NT2/D1 (cell line): Measurements from ENCODE around the gene PANK1.

Experiments used
- SUZ12 ChIP-seq: IDR thresholded peaks from 2 replicates; pipeline ENCODE4 v1.6.1; 2011; ENCODE audit not compliant: insufficient read length, insufficient read depth; ENCODE audit errors: extremely low read depth
- YY1 ChIP-seq: IDR thresholded peaks from 2 replicates; pipeline ENCODE4 v1.6.1; 2011; ENCODE audit not compliant: insufficient read length, insufficient read depth
- ZNF274 ChIP-seq: IDR thresholded peaks from 2 replicates; pipeline ENCODE4 v1.6.1; 2011; ENCODE audit warnings: mild to moderate bottlenecking, low read depth, low read length

DNA sequence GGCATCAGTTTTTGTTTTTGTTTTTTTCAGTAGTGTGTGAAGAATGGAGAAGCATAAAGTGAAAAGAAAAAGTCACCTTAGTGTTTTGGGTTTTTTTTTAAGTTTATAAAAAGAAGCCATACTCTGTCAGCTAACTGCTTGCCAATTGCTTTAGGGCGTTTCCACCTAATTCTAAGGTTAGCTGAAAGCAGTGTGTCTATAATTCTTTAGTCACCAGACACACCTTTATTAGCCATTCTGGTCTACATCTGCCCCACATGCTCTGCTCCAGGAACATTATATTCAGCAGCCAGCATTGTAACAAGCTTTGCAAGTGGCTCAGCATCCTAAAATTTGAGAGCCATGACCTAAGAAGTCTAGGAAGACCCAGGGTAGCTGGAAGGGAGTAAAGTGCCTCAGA lies 95.5 kb downstream of the PANK1 start:
- no peak for TF ChIP-seq ZNF274
- TF ChIP-seq YY1 = no peak
- no peak for TF ChIP-seq SUZ12
